GM19035 (cell line): ENCODE data around the gene PTPRG.

Experiments used
- ATAC-seq: cut with Tn5 transposase; IDR thresholded peaks from one replicate; pipeline ENCODE4 v1.9.1; 2021; ENCODE audit not compliant: unreplicated experiment

PTPRG gene

DNA sequence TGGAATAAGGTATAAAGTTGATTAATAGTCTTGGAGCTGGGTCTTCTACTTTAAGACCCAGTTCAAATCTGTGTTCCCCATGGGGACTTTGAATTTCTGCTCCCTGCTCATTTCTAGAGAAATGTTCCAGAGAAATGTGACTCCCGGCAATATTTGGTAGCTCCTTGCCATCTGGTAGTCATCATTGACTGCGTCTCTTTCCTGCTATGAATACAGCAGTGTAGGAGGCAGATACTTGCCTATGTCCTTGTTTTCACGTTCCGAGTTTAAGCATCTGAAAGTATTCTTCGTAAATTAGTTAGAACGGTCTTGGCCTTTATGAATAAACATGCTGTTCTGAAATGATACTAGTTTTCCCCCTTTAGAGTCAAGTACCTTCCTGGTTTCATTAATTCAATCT is 352.9 kb downstream of the PTPRG start:
- ATAC-seq, result no peak

DNA sequence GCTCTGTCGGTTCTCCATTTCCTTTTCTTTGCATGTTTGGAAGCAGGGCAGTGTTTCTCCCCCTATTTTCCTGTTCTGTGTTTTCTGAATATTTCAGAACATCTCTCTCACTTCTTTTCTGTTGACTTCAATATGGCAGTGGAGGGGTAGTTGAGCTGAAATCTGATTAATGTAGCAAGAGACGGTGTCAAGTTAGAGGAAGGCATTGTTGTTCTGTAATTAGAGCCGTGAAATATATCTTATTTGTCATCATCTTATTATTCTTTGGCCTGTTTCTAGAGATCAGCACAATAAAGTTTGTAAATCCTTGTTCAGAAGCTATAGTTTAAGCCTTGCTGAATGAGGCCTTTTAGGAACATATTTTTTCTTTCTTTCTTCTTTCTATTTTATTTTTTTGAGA is 353.9 kb downstream of the PTPRG start:
- ATAC-seq, result no peak

DNA sequence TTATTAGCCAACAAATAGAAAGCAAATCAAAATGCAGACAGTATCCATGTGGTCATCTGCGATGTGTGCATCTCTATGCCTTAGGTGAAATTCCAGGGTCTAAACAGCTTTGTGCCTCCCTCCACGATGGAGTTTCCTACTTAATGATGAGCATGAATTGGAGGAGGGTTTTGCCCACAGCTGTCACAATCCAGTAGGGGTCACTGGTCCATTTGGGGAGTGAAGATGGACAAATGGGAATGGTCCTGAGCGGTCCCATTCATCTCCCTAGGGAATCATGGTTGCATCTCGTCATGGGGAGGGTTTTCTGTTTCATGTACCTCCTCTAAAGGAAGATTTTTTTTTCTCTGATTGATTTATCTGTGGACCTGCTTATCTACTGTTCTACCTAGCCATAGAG is 358.0 kb downstream of the PTPRG start:
- ATAC-seq, result no peak

DNA sequence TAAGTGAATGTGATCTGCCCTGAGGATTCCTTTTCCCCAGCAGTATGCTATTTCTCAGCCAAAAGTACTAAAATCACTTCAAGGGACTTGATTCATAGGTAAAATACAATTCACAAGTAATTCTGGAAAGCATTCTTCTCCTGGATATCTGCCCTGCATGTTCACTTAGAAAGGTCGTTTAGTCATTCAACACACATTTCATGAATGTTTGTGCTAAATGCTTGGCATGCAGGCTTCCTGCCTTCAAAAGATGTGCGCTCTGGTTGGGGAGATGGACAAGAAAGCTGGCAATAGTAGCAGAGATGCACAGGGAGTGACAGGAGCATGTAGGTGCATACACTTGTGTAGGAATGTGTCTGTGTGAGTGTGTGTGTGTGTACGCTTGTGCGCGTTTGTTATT is 360.7 kb downstream of the PTPRG start:
- no peak for ATAC-seq

DNA sequence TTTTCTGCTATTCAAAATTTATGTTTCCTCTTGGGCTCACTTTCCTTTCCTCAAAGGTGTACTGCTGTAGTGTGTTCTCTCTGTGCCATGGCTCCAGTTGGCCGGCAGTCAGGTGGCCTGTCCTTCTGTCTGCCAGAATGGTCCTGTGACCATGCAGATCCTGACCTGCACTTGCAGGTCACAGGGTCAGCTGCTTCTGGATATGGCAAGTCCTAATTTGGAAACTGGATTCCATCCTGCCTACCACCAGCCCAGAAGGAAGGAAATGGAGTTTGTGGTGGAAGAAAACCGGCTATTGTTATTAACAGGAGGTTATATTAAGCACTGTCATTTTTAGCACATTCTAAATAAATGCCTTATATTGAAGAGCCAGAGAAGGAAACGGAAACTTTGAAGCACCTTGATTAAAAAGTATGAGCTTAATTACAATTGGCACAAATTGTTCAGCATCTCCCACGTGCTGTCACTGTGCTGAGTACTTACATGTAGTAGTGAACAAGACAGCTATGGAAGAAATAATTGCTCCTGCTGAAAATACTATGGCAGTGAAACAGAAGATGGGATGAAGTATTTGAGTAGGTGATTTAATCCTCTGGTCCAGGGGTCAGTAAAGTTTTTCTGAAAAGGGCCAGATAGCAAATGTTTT is 362.8 kb downstream of the PTPRG start:
- no peak for ATAC-seq

DNA sequence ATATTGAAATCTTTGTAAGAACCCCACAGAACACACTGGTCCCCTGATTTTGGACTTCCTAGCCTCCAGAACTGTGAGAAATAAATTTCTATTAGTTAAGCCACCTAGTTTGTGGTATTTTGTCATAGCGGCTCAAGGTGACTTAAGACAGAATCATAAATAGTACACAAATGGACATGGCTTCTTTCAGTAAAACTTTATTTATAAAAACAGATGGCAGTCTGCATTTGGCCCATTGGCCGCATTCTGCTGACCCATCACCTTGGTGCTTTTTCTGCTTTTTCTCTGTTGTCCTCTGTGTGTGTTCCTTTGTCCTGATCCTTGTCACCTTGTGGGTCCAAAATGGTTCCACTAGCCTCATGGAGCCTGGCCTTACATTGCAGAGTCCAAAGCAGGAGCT is 363.6 kb downstream of the PTPRG start:
- ATAC-seq, result no peak

DNA sequence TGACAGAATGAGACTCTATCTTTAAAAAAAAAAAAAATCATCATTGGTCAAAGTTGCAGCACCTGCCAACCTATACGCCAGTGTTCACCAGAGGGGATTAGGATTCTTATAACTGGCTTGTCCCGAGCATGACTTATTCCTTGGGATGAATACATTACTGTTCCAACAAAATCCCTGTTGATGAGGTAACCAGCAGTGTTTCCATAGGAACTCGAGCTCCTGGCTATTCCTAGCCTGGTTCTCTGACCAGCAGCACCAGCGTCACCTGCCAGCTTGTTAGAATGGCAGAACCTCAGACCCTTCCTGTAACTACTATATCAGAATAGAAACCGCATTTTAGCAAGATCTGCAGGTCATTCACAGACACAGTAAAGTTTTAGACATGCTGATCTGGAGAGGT is 364.4 kb downstream of the PTPRG start:
- no peak for ATAC-seq

DNA sequence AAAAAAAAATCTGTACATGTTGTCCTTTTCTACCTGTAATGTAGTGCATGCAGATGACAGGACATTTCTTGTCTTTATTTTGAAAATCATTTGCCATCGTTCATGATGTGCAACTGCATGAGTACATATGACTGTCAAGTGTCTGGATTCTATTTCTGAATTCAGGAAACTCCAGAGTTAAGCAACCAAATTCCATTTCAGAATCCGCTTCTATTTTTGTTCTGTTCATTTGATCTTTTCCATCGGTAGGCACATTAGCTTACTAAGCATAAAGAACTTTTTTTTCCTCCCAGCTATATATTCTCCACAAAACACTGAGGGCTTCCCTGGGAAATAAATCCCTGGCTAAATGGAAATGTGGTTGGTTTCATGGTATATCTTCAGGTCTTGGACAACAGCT is 365.6 kb downstream of the PTPRG start:
- no peak for ATAC-seq

DNA sequence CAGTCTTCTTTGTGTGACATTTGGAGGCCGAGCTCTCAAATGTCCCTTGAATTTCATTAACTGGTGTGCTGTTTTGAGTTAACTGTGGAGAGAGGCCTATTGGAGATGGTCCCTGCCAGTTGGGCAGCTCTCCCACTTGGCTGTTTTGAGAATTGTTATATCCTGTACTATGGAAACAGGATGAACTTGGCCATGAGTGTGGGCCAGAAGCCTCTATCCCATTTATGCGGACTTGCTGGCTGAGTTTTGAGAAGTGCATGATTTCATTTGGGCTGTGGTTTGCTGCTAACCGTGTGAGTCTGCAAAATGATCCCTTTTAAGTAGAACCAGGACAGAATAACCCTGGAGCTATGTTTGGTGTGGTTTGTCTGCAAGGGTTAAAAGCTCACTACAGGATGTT is 366.0 kb downstream of the PTPRG start:
- no peak for ATAC-seq

DNA sequence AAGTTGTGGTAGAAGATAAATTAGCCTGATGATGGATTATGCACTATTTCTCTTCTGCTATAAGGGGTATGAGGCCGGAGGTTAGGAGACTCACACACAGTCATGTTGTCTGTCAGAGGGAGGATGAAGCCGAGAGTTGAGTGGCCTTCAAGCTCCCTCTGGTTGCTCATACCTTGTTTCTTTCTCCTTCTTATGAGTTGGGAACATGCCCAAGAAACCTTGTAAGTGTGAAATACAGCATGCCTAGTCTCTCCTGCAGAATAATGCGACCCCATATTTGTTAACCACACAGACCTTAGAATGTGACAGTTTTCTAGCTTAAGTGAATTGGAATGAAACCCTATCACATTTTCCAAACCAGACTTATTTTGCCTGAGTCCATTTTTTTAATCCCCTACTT is 366.7 kb downstream of the PTPRG start:
- ATAC-seq, result no peak

DNA sequence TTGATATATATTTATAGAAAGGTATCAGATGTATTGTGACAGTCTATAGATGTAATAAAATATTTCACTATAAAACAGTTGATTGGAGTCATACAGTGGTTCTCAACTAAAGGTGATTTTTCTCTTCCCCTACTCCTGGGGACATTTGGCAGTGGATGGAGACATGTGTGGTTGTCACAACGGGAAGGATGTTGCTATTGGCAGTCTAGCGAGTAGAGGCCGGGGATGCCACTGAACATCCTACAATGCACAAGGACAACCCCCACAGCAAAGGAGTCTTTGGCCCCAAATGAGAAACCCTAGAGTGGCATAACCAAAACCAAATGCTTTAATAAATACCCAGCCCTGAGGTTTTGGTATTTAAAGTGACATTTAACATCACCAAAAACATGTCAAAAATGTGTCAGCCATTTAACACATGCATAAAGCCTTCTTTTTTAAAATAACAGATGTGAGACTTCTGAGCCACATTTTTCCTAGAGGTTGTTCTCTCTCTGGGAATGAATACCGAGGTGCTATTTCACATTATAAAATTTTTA is 367.5 kb downstream of the PTPRG start:
- no peak for ATAC-seq

DNA sequence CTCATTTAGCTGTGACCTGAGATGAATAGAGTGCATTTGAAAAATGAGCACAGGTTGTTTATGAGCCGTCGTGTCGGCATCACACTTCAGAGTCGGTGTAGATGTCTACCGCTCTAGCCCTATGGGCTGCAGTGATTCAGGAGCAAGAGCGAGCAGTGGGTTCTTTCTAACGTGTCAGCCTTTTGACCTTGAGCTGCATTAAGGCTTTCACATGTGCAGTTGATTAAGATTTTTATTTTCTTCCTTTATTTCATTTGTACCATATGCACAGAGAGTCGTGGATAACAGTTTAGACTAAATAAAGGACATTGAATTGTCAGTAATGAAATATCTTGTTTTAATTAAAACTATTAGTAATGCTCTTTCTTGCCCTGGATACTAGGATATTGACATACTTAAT is 368.2 kb downstream of the PTPRG start:
- ATAC-seq, result no peak

DNA sequence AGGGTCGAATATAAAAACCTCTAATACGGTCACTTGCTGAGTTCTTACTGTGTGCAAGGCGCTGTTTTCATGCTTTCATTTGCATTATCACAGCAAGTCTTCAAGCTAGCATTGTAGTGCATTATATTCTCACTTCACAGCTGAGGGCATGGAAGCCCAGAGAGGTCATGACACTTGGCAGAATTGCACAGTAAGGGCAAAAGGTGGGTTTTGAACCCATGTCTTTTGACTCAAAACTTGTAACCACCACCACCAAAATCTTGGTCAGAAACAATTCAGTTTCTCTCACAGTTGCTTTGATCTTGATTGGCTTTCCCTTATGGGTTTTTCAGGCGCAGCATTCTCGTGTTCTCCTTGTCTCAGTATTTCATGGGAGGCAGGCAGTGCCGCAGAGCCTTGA is 371.1 kb downstream of the PTPRG start:
- ATAC-seq, result no peak

DNA sequence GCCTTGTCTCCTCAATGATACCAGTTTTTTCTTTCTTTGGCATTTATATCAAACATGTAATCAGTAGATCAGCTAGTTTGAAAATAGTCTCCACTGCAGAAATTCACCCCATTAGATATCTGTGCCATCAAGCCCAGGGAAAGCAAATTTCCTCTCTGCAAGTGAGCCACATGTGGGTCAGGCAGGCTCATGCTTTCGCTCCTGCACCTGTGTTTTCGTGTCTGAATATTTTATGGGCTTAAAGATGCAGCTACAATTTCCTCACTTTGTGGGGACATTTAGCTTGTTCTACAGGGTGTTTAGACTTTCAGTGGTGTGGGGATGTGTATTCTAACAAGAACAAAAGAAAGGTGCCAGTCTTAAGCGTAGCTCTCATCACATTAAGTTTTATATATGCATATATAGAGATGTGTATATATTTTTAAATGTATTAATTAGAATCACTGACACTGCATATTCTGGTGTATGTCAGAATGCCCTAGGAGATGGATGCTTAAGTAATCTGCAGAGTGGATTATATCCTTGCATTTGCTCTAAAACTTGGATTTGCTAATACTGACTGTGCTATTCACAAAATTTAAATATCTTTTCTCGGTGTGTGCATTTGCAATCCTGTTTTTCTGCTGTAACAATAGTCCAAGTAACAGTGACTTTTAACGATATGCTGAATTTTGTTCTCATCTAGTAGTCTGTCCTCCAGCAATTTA is 372.6 kb downstream of the PTPRG start:
- no peak for ATAC-seq

DNA sequence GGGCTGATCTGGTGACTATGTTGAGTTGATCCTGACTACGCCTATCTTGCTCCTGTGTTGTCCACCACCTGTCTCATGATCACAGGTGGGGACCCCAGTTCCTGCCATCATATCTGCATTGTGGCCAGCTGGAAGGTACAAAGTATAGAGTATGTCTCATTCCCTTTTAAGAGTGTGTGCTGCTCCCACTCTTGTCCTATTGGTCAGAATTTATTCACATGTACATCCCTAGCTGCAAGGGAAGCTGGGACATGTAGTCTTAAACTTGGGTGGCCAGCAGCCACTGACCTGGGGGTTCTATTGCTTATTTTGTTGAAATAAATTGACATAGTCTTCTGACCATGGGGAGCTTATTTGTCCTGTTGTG is 373.1 kb downstream of the PTPRG start:
- ATAC-seq, result no peak

DNA sequence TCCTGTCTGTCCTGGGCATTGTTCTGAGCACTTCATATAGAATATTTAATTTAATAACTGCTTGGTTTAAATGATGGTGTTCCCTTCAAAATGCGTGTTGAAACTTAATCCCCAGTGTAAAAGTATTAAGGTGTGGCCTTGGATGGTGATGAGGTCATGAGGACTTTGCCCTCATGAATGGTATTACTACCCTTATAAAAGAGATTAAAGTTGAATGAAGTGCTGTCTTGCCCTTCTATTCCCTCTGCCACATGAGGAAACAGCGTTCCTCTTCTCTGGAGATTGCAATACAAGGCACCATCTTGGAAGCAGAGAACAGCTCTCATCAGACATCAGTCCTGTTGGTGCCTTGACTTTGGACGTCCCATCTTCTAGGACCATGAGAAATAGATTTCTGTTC is 374.4 kb downstream of the PTPRG start:
- ATAC-seq, result no peak

DNA sequence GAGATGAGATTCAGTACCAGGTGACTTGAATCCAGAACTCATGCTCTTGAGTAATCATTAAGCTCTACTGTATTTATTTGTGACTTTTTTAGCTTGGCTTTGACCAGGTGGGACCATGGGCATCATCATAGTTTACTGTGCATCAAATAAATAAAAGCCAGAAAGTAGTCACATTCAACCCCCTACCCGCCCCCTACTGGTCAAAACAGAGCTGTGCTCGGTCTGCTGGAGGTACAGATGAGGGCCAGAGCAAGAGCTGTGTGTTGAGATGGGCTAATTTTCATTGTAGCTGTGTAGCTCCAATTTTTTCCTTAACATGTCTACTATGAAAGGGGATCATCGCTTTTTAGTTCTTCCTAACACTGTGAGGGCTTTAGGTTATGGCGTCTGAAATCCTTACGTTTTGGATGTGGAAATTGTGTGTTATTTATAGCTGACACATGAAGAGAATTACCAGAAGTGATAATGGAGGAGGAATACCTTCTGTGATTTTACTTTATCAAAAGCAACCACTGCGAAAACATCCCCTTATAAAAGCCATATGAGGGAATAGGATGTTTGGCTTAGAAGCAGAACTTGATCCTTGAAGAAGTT is 375.1 kb downstream of the PTPRG start:
- no peak for ATAC-seq

DNA sequence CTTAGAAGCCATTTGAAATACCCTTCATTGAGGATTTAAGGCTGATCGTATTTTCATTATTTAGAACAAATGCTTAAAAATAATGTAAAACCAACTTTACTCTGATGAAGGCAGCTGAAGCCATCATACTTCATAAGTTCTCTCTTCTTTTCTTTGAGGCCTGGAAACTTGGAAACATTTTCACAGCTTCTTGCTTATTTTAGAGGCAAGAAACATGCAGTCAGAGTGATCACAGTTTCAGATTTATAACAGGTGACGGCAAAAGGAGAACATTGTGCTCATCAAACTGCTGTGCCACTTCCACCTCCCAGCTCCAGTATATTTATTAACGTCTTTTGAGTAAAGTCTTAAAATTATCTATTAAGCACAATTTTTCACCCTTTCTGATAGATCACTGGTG is 376.1 kb downstream of the PTPRG start:
- no peak for ATAC-seq

DNA sequence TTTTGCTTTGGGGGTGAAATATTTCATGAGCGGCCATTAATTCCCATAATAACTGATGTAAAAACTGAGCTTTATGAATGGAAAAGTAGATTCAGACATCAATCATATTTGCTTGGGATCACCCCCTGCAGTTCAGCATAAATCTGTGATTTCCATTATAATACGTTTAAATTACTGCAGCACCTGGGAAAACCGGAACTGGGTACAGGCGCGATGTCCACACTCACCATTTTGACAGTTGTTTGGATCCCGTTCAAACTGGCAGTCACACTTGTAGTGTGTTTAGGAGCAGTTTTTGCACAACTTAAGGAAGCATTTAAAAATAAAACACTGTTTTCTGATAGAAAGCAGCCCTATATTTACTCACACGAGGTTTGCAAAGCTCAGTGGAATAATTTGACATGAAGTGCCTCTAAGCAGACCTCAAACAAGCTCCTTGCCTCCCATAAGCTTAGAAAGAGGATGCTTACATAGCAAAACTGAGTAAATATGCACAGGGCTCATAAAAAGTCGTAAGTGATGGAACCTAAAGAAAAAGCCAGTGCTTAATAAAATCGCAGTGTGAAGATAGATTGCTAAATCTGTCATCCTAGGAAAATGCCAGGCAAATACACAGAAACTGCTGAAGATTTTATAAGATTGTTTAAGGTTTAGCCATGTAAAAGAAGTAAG is 377.6 kb downstream of the PTPRG start:
- no peak for ATAC-seq

DNA sequence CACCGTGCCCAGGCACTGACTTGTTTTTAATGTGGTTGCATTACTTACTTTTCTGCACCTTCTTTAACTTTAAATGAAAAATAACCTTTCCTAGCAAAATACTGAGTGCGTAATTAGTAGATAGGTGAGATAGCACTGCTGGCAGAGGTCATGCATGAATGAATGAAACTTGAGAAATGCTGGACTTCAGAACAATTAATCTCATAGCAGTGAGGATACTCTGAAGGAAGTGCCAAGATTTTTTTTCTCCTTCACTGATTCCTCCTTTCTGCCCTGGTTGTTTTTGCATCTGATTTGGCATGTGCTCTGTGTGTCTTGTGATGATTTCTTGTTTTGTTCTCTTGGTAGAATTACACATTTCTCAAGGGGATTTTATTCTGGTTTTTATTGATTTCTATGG is 378.9 kb downstream of the PTPRG start:
- ATAC-seq, result no peak

DNA sequence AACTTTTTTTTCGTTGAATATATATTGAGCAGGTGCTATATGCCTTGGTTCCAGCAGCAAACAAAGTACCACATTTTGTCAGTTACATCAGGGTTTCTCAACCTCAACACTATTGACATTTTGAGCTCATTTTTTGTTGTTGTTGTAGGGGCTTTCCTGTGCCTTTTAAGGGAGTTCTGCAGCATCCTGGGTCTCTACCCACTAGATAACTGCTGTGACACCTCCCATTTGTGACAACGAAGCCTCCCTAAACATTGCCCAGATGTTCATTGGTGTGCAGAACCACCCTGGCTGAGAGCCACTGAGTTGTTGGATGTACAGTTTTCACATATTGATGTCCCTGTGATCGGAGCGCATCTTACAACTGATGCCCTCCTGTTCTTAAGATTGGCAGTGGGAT is 382.6 kb downstream of the PTPRG start:
- no peak for ATAC-seq

DNA sequence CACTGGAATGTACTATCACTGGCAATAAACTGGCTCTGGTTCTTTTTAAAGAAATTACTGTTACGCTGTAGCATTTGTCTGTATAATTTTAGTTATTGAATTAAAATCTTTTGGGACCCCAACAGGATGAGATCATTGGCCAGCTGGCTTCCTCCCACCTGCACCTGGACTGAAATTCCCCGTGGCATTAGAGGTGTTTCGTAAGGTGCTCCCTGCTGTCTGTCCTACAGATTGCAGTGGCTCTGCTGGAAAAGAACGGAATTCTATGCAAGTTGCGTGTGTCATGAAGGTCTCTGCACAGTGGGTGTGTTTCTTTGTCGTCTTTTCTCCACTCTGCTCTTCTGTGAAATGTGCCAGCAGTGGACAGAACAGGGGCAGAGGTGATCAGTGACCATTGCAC is 383.4 kb downstream of the PTPRG start:
- no peak for ATAC-seq
